ENCODE data around the gene N4BP2.
"Not testable (repeated sequence)": the region's sequence is repeated elsewhere in the genome, so short reads cannot be mapped to it uniquely, and the experiment has no call there.

The N4BP2 gene

DNA sequence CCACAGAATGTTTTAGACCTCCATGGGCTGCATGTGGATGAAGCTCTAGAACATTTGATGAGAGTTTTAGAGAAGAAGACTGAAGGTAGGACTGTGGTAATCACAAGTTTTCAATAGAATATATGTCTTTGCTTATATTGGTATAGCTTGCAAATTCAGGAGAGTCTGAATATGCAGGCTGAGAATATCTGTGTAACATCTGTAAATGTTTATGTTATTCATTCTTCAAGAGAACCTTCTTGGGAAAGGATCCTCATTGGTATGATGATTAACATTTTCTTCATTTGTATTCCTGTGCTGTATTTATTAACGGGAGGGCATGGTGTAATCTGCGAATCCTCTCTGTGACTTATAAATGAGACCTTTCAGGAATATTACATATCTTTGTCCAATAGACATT is 88.1 kb downstream of the N4BP2 start:
- TF ChIP-seq Cebpa-rat (IDR thresholded peaks at IDR 0.05) = no peak
- no peaks in the 10 kb centered on the region for H3K4me1 ChIP-seq
- no peak overlapping the region for H3K9ac ChIP-seq
- no peak overlapping the region for H3K27ac ChIP-seq
- H4K20me1 ChIP-seq = no peaks in the 10 kb centered on the region
- H3K9me3 ChIP-seq = peaks cover 32% of the 10 kb centered on the region
- H3K36me3 ChIP-seq = peaks cover 71% of the 10 kb centered on the region
- no peaks in the 10 kb centered on the region for H3K27me3 ChIP-seq
- H3K4me3 ChIP-seq = no peak overlapping the region
- H3K4me2 ChIP-seq = no peak overlapping the region

DNA sequence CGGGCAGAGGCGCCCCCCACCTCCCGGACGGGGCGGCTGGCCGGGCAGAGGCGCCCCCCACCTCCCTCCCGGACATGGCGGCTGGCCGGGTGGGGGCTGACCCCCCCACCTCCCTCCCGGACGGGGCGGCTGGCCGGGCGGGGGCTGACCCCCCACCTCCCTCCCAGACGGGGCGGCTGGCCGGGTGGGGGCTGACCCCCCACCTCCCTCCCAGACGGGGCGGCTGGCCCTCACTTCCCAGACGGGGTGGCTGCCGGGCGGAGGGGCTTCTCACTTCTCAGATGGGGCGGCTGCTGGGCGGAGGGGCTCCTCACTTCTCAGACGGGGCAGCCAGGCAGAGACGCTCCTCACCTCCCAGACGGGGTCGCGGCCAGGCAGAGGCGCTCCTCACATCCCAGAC is 90.8 kb downstream of the N4BP2 start:
- not testable (repeated sequence) for H4K20me1 ChIP-seq, H3K9ac ChIP-seq, H3K4me2 ChIP-seq, H3K4me3 ChIP-seq, H3K27ac ChIP-seq, H3K27me3 ChIP-seq
- Histone ChIP-seq H3K36me3 (peaks cover 53% of the 10 kb centered on the region), H3K4me1 (peaks cover 18% of the 10 kb centered on the region), H3K9me3 (peaks cover 20% of the 10 kb centered on the region; the same call in 1 of the 2 replicates)

DNA sequence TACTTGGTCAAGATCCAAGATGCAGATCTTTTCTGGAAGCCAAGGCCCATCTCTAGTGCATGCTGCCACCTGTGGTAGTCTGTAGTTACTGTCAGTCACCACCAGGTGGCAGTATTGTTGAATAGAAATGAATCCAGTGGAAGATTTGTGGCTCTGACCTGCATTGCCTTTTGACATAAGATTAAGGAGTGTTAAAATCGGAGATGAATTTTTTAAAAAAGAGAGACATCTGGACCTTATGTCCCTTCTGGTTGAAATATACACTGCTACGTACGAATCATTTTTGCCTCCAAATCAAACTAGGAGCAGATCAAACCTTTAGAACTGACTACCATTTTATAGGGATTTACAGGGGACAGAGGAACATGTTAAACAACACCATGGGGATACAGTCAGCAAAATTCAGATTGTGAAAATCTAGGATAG is 93.3 kb downstream of the N4BP2 start:
- Histone ChIP-seq H3K9me3 (peaks cover 20% of the 10 kb centered on the region; the same call in 1 of the 2 replicates), H3K36me3 (peaks cover 32% of the 10 kb centered on the region), H3K4me1 (peaks cover 21% of the 10 kb centered on the region), H4K20me1 (no peaks in the 10 kb centered on the region), H3K27ac (no peak overlapping the region), H3K4me3 (no peak overlapping the region), H3K9ac (no peak overlapping the region), H3K4me2 (0 out of 2 replicates have a peak overlapping the region, but pooled peaks have one; percentile 2), H3K27me3 (no peaks in the 10 kb centered on the region)
- TF ChIP-seq Cebpa-rat (IDR thresholded peaks at IDR 0.05) = no peak

DNA sequence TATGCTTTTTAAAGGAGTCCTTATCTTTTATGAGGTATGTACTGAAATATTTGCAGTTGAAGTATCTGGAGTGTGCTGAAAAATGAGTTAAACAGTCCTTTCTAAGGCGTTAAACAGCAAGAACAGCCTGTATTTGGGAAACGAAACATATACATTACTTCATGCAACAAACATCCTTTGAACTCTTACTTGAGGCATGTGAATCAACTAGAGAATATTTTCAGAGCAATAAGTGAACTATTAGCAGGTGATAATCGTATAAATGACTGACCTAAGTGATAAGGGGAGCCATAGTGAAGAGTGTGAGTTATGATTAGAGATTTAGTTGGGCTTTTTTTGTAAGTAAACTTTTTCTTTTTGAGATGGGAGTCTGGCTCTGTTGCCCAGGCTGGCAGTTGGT is 94.3 kb downstream of the N4BP2 start:
- Histone ChIP-seq H3K36me3 (peaks cover 22% of the 10 kb centered on the region), H3K4me3 (no peak overlapping the region), H3K9ac (no peak overlapping the region), H3K27me3 (no peaks in the 10 kb centered on the region), H3K4me1 (peaks cover 21% of the 10 kb centered on the region), H3K27ac (no peak overlapping the region), H4K20me1 (no peaks in the 10 kb centered on the region), H3K4me2 (peak overlapping the region; percentile 31), H3K9me3 (peaks cover 20% of the 10 kb centered on the region; the same call in 1 of the 2 replicates)
- no peak for TF ChIP-seq Cebpa-rat (IDR thresholded peaks at IDR 0.05)

DNA sequence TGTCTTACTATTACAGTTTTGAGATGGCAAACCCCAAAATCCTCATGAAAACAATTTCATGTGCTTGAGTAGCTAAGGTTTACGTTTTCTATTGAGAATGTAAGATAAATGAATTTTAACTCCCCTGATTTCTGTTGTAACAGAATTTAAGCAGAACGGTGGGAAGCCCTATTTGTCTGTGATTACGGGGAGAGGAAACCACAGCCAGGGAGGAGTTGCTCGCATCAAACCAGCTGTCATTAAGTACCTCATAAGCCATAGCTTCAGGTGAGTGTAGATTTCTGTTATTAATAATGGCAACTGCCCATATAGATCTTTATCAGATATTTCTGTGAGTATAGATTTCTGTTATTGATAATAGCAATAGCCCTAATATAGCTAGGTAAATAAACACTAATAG is 96.0 kb downstream of the N4BP2 start:
- peak overlapping the region; percentile 25 for H3K4me2 ChIP-seq
- TF ChIP-seq Cebpa-rat (IDR thresholded peaks at IDR 0.05) = no peak
- H3K9me3 ChIP-seq = peaks cover 12% of the 10 kb centered on the region; the same call in 1 of the 2 replicates
- H3K4me1 ChIP-seq = peaks cover 21% of the 10 kb centered on the region
- no peaks in the 10 kb centered on the region for H4K20me1 ChIP-seq
- no peak overlapping the region for H3K9ac ChIP-seq
- no peak overlapping the region for H3K4me3 ChIP-seq
- H3K27me3 ChIP-seq = no peaks in the 10 kb centered on the region
- H3K27ac ChIP-seq = no peak overlapping the region
- H3K36me3 ChIP-seq = peaks cover 13% of the 10 kb centered on the region

DNA sequence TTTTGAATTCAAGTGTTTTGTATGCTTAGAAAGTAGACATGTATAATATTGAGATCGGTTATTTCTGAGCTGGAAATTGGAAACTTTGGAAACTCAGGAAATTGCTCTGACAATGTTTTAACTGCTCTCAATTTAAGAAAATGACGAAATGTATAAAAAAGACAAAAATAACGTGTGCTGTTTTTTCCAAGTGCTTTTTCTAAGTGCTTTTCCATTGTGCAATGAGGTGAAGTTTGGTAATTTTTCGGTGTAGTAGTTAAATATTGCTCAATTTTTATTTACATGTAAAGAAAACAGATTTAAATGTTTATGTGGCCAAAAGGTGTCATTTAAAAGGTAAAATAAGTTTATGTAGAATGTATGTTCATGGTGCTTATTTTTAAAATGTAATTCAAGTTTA is 100.8 kb downstream of the N4BP2 start:
- Histone ChIP-seq H3K9me3 (no peaks in the 10 kb centered on the region), H3K36me3 (peaks cover 22% of the 10 kb centered on the region), H3K27ac (no peak overlapping the region), H4K20me1 (no peaks in the 10 kb centered on the region), H3K4me1 (peaks cover 23% of the 10 kb centered on the region), H3K9ac (no peak overlapping the region), H3K27me3 (no peaks in the 10 kb centered on the region), H3K4me2 (no peak overlapping the region), H3K4me3 (no peak overlapping the region)
- no peak for TF ChIP-seq Cebpa-rat (IDR thresholded peaks at IDR 0.05)

DNA sequence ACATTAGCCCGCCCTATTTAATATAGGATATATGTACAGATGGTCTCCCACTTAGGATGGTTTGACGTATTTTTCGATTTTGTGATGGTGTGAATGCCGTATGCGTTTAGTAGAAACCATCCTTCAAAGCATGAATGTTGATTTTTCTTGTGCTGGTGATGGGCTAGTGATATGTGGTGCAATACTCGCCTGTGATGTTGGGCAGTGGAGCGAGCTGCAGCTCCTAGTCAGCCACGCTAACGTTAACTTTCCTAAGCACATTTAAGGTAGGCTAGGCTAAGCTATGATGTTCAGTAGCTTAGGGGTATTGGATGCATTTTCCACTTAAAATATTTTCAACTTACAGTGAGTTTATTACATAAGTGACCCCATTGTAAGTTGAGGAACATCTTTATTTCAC is 103.6 kb downstream of the N4BP2 start:
- peak; percentile 73; the same call in 1 of the 2 replicates for TF ChIP-seq Cebpa-rat (IDR thresholded peaks at IDR 0.05)
- Histone ChIP-seq H4K20me1 (no peaks in the 10 kb centered on the region), H3K4me2 (peak overlapping the region; percentile 22), H3K9ac (no peak overlapping the region), H3K36me3 (peaks cover 30% of the 10 kb centered on the region), H3K27me3 (no peaks in the 10 kb centered on the region), H3K9me3 (peaks cover 8% of the 10 kb centered on the region; the same call in 1 of the 2 replicates), H3K27ac (no peak overlapping the region), H3K4me1 (peaks cover 19% of the 10 kb centered on the region), H3K4me3 (no peak overlapping the region)

DNA sequence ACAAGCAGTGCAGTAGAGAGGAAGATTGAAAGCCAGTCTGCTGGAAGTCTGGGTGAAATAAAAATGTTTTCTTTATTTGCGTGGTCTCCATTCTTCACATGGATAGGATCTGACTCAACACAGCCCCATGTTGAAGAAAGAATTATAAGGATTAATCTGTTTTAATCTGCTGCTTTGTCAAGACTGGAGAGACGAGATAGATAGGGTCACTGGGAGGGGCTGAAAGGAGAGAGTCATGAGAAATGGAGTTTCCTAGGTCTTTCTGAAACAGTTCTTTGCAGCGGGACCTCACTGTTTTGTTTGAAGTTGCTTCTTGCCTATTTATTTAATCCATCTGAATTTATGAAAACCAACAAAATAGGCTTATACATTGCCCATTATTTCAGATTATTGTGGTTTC is 107.8 kb downstream of the N4BP2 start:
- Histone ChIP-seq H3K27ac (no peak overlapping the region), H3K9me3 (peaks cover 30% of the 10 kb centered on the region), H3K9ac (no peak overlapping the region), H3K4me2 (no peak overlapping the region), H3K4me1 (peaks cover 12% of the 10 kb centered on the region), H4K20me1 (no peaks in the 10 kb centered on the region), H3K4me3 (no peak overlapping the region), H3K36me3 (peaks cover 28% of the 10 kb centered on the region), H3K27me3 (no peaks in the 10 kb centered on the region)
- TF ChIP-seq Cebpa-rat (IDR thresholded peaks at IDR 0.05) = no peak

DNA sequence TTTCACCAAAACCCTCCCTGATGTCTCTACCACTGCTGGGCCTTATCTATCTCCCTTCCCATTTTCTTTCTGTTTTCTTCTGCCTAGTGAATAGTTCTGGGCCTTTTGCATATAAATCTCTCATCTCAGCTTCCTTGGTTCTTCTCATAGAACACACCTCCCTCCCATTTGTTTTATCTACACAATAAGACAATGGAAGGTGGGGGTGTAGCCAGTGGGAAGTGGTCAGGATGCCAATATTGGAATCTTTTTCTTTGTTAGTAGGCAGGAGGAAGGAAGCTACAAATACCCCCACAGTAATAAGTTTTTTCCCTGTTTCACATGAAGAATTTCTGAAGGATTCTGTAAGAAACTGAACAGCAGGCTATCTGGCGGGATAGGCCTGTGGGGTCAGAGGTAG is 109.3 kb downstream of the N4BP2 start:
- Histone ChIP-seq H3K9ac (no peak overlapping the region), H3K27me3 (no peaks in the 10 kb centered on the region), H3K4me3 (no peak overlapping the region), H3K4me1 (no peaks in the 10 kb centered on the region), H3K36me3 (peaks cover 27% of the 10 kb centered on the region), H3K4me2 (no peak overlapping the region), H3K27ac (no peak overlapping the region), H3K9me3 (peaks cover 30% of the 10 kb centered on the region), H4K20me1 (no peaks in the 10 kb centered on the region)
- TF ChIP-seq Cebpa-rat (IDR thresholded peaks at IDR 0.05) = no peak

DNA sequence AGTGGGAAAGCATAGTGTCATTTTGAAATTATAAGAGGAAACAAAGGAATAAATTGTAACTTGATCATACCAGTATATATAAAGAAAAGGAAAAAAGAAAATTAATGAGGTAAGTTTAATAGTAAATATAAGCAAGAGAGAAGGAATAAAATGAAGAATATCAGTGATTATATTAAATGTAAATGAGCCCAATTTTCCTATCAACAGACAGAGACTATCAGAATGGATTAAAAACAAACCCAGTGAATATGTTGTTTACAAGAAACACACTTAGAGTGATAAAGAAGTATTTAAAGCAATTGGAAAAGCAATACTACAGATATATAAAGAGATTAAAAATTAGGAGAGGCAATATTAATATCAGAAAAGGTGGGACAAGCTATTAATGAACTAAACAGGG is 111.4 kb downstream of the N4BP2 start:
- Histone ChIP-seq H3K27ac (no peak overlapping the region), H3K4me3 (no peak overlapping the region), H3K27me3 (no peaks in the 10 kb centered on the region), H3K36me3 (peaks cover 10% of the 10 kb centered on the region), H3K4me1 (peaks cover 2% of the 10 kb centered on the region; the same call in 1 of the 2 replicates), H3K9ac (no peak overlapping the region), H3K9me3 (peaks cover 24% of the 10 kb centered on the region), H4K20me1 (no peaks in the 10 kb centered on the region), H3K4me2 (no peak overlapping the region)
- no peak for TF ChIP-seq Cebpa-rat (IDR thresholded peaks at IDR 0.05)

DNA sequence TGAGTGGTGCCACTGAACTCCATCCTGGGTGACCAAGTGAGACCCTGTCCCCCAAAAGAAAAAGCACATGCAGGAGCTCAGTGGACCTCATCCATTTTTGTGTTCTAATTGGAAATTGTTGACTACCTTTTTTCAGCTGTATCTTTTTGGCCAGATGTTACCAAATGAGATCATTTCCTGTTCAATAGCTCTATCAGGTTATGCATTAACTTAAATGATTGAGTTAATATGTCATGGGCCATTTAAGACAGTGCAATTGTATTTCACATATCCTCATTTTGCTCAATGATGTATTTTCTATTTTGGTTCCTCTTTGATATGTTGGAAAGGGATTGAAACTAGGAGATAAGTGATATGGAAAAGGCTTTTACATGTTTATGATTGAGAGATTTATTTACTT is 113.9 kb downstream of the N4BP2 start:
- TF ChIP-seq Cebpa-rat (IDR thresholded peaks at IDR 0.05) = no peak
- Histone ChIP-seq H3K27me3 (no peaks in the 10 kb centered on the region), H3K9ac (no peak overlapping the region), H4K20me1 (no peaks in the 10 kb centered on the region), H3K27ac (no peak overlapping the region), H3K4me1 (peaks cover 8% of the 10 kb centered on the region; the same call in 1 of the 2 replicates), H3K36me3 (peaks cover 4% of the 10 kb centered on the region; the same call in 1 of the 2 replicates), H3K4me2 (no peak overlapping the region), H3K4me3 (no peak overlapping the region), H3K9me3 (peaks cover 21% of the 10 kb centered on the region)

Measured in BLaER1 (cell line).